Measurements from ENCODE around the gene GLYATL1.

Gene GLYATL1

DNA sequence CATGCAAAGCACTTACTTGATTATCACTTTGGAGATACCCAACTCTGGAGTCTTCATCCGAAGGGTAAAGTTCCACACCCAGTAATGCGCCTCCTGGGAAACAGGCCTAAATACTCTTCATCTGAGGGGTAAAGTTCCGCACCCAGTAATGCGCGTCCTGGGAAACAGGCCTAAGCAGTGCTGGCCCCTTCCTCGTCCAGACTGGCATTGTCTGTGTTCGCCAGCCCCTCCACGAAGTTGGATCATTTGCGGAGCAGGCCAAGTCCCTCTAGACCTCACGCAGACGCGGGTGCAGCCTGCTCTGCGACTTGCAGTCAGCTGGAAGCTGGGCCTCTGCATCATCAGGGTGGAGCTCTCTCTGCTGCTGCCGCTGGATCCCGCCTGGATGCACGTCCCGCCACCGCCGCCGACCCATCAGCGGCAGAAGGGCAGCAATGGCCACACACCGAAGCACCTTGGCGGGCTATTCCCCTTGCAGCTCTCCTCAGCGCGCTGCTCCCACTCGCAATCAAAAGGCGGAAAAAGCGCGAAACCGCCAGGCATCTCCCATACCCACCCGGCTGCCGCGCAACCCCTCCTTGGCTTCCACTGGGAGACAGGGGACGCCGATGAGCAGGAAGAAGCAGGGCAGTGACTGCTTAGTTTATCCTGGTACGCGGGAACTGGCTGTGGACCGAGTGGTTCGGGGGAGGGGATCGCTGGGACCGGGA, 34.1 kb upstream of the GLYATL1 start:
- Histone ChIP-seq H3K27me3 (peaks cover 67% of the 10 kb centered on the region), H3K4me1 (ENCODE audit: control insufficient read depth in 1 of 2, insufficient read depth in 1 of 2, low read depth in 1 of 2, low read length in 1 of 2) (no peaks in the 10 kb centered on the region), H3K9me3 (no peaks in the 10 kb centered on the region), H3K4me3 (ENCODE audit: low read depth in 1 of 2, low read length in 1 of 2) (no peak overlapping the region), H3K27ac (no peak overlapping the region), H3K36me3 (no peaks in the 10 kb centered on the region)
- TF ChIP-seq, protein P1, sequence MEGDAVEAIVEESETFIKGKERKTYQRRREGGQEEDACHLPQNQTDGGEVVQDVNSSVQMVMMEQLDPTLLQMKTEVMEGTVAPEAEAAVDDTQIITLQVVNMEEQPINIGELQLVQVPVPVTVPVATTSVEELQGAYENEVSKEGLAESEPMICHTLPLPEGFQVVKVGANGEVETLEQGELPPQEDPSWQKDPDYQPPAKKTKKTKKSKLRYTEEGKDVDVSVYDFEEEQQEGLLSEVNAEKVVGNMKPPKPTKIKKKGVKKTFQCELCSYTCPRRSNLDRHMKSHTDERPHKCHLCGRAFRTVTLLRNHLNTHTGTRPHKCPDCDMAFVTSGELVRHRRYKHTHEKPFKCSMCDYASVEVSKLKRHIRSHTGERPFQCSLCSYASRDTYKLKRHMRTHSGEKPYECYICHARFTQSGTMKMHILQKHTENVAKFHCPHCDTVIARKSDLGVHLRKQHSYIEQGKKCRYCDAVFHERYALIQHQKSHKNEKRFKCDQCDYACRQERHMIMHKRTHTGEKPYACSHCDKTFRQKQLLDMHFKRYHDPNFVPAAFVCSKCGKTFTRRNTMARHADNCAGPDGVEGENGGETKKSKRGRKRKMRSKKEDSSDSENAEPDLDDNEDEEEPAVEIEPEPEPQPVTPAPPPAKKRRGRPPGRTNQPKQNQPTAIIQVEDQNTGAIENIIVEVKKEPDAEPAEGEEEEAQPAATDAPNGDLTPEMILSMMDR (IDR thresholded peaks at IDR 0.05) = no peak

DNA sequence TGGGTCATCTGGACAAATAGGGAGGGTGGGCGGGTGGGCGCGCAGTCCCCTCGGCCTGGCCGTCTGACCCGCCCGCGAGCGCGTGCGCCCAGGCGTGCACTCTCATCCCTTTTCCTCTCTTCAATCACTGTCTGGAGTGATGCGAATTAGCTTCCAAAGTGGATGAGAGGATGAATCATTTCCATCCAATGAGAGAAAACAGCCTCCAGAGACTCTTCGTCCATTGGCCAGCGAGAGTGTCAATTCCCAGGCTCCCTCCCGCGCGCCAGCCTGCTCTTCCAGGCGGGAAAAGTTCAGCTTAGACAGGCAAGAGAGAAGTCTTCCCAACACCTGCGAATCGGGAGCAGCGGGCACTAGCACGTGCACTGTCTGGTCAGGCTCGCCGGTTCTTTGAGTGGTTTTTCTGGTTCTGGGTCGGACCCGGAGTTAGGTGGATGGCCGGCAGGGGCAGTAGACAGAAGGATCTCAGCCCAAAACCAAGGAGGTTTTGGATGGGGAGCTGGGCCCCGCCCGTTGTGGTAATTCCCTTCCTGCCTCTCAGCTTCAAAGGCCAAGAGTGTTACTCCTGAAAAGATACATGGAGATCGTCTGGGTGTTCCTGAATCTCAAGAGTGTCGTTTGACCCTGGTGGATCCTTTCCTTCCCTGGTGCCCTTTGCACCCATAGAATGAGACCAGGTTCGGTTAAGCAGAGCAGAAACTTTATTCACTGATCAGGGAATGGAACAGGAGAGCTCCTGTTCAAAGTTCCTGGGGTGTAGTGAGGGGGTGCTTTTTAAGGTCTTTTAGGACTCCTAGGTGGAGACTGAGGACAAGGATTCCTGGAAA, 33.4 kb upstream of the GLYATL1 start:
- TF ChIP-seq, protein P1 (IDR thresholded peaks at IDR 0.05) = no peak
- H3K27ac ChIP-seq = no peak overlapping the region
- H3K4me3 ChIP-seq (ENCODE audit: low read depth in 1 of 2, low read length in 1 of 2) = no peak overlapping the region
- H3K36me3 ChIP-seq = no peaks in the 10 kb centered on the region
- H3K9me3 ChIP-seq = no peaks in the 10 kb centered on the region
- H3K4me1 ChIP-seq (ENCODE audit: control insufficient read depth in 1 of 2, insufficient read depth in 1 of 2, low read depth in 1 of 2, low read length in 1 of 2) = no peaks in the 10 kb centered on the region
- H3K27me3 ChIP-seq = peaks cover 63% of the 10 kb centered on the region

DNA sequence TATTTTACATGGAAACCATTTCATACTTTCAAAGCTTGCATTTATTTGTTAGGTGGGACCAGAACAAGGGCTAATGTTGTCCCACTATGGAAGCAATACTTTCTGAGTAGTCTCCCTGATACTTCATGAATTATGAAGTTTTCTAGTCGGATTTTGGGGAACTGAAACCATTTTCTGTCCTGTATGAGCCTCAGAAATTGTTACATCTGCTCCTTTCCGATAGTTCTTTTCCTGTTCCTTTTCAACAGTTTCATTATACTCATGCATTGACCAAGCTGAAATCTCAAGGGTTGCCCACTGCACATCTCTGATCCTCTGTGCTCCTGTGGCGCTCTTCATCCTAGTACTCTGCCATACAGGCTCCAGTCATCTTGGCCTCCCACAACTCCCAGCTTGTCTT, 31.5 kb upstream of the GLYATL1 start:
- Histone ChIP-seq H3K36me3 (no peaks in the 10 kb centered on the region), H3K27me3 (peaks cover 58% of the 10 kb centered on the region), H3K4me3 (ENCODE audit: low read depth in 1 of 2, low read length in 1 of 2) (no peak overlapping the region), H3K9me3 (no peaks in the 10 kb centered on the region), H3K27ac (no peak overlapping the region), H3K4me1 (ENCODE audit: control insufficient read depth in 1 of 2, insufficient read depth in 1 of 2, low read depth in 1 of 2, low read length in 1 of 2) (no peaks in the 10 kb centered on the region)
- TF ChIP-seq, protein P1 (IDR thresholded peaks at IDR 0.05) = no peak

DNA sequence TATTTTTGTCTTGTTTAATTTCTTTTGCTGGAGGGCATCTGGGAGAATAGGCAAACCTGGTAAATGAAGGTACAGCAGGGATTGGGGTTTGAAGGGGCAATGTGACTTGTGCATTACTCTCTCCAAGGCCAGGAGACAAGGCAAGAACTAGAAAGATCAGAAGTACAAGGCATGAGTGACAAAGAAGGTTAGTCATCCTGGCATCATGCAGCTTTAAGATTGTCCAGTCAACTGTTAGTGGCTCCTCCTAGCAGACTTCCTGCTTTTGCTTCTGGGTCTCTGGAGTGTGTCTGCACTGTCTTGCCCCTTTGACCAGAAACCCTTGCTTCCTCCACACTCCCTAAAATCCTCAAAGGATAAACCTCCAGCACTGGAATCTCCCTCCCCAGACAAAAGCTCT, 27.2 kb upstream of the GLYATL1 start:
- Histone ChIP-seq H3K27ac (no peak overlapping the region), H3K9me3 (no peaks in the 10 kb centered on the region), H3K4me3 (ENCODE audit: low read depth in 1 of 2, low read length in 1 of 2) (no peak overlapping the region), H3K4me1 (ENCODE audit: control insufficient read depth in 1 of 2, insufficient read depth in 1 of 2, low read depth in 1 of 2, low read length in 1 of 2) (no peaks in the 10 kb centered on the region), H3K27me3 (peaks cover 14% of the 10 kb centered on the region), H3K36me3 (no peaks in the 10 kb centered on the region)
- TF ChIP-seq, protein P1 (IDR thresholded peaks at IDR 0.05) = no peak

DNA sequence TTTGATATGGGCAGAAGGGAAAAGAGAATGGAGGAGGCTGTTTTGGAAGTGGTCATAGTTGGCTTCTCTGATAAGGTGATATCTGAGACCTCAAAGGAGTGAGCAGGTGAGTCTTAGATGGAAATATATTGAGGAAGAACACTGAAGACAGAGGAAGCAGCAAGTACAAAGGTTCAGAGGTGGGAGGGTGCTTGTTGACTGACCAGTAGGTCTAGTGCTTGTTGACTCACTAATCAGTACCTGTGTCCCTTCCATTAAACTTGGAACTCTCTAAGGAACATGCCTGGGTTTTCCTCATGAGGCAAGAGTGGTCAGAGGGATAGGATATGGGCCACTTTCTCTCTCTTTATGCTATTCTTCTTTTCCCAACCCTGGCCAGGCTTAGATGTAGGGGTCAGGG, 25.6 kb upstream of the GLYATL1 start:
- Histone ChIP-seq H3K27ac (no peak overlapping the region), H3K36me3 (no peaks in the 10 kb centered on the region), H3K27me3 (no peaks in the 10 kb centered on the region), H3K4me1 (ENCODE audit: control insufficient read depth in 1 of 2, insufficient read depth in 1 of 2, low read depth in 1 of 2, low read length in 1 of 2) (no peaks in the 10 kb centered on the region), H3K9me3 (no peaks in the 10 kb centered on the region), H3K4me3 (ENCODE audit: low read depth in 1 of 2, low read length in 1 of 2) (no peak overlapping the region)
- TF ChIP-seq, protein P1 (IDR thresholded peaks at IDR 0.05) = no peak

All from neutrophil (primary cell).